Left cardiac atrium (tissue), 4 donors: Measurements from ENCODE around the gene KCNAB2. TPM values are rescaled to one million over a fixed set of nuclear protein-coding genes. Genes with fewer than 3 reads are reported as not detected.

Experiments
- ATAC-seq, 2 donors: fragments of 200-7000 bp; cut with Tn5 transposase; one replicate each; pipeline ENCODE4 v1.9.1; 2020; ENCODE audit warnings: mild to moderate bottlenecking in 2 of 2, moderate library complexity in 2 of 2
- DNase-seq: peaks from one replicate; pipeline ENCODE4 v3.0.0-alpha.2; 2020
- intact Hi-C, 2 donors: fragments of 100-400 bp; cut with DNase I; formaldehyde crosslinking; loops; one replicate each; pipeline versions ENCODE4 v1.14.1 to v1.15.1; 2022 to 2023
- total RNA-seq, 2 donors: library from RNA; stranded (reverse); fragmentation: NEBNext Ultra II Directional; extraction: Animal tissue kit (Norgen Biotek cat#: 25700); gene quantifications; one replicate each; pipeline ENCODE4 v1.2.1, GENCODE V29; 2021
- donor health status: DM: no; HTN: yes; CAD: no.
- donor health status: DM: no; HTN: yes; CAD: no; lungs with severe emphysema.
- donor health status: DM: yes; HTN: yes; CAD: no.
- donor health status: Dilated cardiomyopathy.

KCNAB2 gene
- total RNA-seq, 2 donors from 2014 or later, result 13.2 to 14.7 TPM

DNA sequence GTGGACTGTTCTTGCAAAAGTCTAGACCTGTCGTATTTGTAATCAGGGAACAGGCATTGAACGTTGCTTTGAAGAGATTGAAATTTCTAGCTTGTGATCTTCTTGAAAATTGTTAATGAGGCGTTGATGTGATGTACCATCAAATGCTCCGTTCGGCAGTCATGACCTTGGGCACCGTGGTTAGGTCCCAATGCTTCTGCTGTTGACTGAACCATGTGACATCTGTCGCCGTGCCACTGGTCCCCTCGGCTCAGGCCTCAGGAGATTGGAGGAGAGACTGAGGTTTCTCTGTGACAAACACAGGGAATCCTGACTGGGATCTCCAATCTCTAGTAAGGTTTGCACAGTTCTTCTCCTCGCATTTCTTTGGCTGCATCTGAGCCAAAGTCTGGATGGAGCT, 18.1 kb upstream of the KCNAB2 start:
- ATAC-seq, result no peak

DNA sequence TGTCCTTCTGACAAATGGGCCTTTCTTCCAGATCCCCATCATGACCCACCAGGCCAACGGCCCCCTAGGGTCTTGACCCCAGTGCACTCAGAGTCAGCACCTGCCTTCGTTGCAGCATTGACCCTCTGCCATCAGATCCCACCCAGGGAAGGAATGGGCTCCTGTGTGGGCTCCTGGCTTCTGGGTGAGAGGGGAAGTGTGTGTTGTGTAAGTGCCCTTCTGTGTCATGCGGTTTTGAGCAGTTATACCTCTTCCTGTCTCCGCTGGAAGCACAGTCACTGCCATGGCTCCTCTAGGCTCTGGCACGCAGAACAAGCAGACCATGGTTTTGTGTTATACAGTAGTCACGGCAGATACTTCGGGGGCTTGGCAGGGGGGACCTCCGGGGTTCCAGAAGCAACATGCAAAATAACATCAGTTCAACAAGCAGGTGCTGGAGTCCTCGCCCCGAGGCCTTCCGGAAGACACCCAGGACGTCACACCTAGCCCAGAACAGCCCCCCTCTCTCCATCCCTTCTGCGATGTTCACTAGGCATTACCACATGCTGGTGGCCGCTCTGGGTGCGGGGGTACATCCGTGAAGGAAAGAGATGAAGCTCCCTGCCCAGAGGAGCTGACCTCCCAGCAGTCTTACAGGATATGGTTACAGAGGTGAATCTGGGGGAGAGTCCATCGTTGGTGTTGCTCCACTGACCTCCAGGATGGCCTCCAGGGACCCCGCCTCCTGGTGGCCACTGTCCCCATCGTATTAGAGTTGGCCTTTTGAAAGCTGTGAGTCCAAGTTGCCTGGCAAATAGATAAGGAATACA, 17.4 kb upstream of the KCNAB2 start:
- ATAC-seq (peak; percentile 38 to 59), DNase-seq (no peak)
- intact Hi-C loops, result no loop called here

More for the DNA sequence above, 18.1 kb upstream of the KCNAB2 start:
- no peak for DNase-seq
- intact Hi-C loops, result no loop called here

- intact Hi-C loops, result no loop called here
- DNase-seq (no peak), ATAC-seq (no peak)
These were observed 16.3 kb upstream of the KCNAB2 start for GRCh38 chr1:6029351-6029750.

GRCh38 chr1:6030132-6030531, 15.6 kb upstream of the KCNAB2 start:
- DNase-seq, result no peak
- no peak for ATAC-seq
- intact Hi-C loops, result no loop called here

DNA sequence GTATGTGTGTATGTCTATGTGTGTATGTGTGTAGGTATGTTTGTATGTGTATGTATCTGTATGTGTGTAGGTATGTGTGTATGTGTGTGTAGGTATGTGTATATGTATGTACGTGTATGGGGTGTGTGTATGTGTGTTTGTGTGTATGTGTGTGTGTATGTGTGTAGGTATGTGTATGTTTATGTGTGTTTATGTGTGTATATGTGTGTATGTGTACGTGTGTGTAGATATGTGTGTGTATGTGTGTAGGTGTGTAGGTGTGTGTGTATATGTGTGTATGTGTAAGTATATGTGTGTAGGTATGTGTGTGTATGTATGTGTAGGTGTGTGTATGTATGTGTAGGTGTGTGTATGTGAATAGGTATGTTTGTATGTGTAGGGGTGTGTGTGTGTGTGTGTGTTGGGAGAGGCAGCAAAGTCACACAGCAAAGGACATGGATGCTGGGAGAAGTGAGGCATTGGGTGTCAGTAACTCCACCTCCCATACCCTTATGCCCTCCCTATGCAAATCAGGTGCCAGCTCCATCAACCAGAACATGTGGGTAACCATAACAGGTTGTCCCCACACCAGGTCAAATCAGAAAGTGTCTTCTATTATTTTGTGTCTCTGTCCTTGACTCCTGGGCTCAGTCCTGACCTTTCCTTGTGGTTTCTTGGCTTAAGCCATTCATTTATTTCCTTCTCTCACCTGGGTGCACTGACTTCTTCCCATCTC, 15.0 kb upstream of the KCNAB2 start:
- ATAC-seq, result no peak
- DNase-seq, result no peak
- intact Hi-C loops, result no loop called here

GRCh38 chr1:6033124-6033523, 12.6 kb upstream of the KCNAB2 start:
- ATAC-seq, result no peak
- DNase-seq, result no peak
- intact Hi-C loops, result no loop called here

DNA sequence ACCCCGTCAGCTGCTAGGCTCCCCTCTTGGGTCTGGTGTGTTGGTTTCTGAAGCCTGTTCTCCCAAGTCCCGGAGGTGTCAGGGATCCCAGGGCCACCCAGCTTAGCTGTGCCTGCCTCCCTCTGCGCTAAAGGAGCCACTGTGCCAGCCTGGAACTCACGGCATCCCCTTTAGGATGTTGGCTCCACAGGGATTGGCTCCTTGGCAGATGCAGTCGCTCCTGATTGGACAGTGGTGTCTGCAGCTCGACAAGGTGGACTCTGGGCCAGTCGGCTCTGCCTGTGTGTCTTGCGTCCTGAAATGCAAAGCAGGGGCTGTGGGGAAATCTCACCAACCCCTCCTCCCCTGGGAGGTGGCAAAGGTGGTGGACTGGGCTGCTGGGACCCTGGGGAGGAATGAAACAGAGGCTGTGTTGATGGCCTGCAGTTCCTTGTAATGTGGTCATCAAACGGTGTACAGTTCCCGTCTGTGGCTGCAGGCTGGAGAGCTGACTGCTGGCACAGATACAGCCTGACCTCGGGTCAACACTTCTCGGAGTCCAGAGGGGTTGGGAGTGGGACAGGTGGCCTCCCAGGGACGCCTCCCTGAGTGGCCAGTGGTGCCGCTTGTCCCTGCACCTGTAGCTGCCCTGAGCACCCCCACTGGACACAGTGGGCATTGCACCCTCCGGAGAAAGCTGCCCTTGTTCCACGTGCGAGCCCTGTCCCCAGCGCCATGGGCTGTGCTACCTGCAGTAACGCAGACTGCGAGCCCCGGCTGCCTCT, 11.5 kb upstream of the KCNAB2 start:
- intact Hi-C loops, result no loop called here
- DNase-seq (no peak), ATAC-seq (peak; percentile 79 to 81)

DNA sequence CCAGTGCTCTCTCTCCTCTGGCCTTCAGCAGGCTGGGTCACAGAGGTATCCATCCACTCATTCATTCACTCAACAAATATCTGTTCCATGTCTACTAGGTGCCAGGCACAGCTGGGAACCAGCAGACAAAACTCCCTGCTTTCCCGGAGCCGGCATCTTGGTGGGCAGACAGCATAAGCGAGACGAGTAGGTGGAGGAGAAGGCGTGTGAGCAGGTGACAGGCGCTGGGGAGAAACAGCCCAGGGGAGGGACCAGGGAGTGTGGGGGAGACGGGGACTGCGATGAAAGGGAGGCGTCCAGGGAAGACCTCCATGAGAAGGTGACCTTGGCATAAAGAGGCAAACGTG, 11.0 kb upstream of the KCNAB2 start:
- ATAC-seq, result no peak
- no peak for DNase-seq
- intact Hi-C loops, result no loop called here

GRCh38 chr1:6035303-6035702, 10.4 kb upstream of the KCNAB2 start:
- intact Hi-C loops, result no loop called here
- no peak for ATAC-seq
- DNase-seq, result no peak

GRCh38 chr1:6035719-6036118, 10.0 kb upstream of the KCNAB2 start:
- intact Hi-C loops, result no loop called here
- ATAC-seq (no peak), DNase-seq (no peak)

DNA sequence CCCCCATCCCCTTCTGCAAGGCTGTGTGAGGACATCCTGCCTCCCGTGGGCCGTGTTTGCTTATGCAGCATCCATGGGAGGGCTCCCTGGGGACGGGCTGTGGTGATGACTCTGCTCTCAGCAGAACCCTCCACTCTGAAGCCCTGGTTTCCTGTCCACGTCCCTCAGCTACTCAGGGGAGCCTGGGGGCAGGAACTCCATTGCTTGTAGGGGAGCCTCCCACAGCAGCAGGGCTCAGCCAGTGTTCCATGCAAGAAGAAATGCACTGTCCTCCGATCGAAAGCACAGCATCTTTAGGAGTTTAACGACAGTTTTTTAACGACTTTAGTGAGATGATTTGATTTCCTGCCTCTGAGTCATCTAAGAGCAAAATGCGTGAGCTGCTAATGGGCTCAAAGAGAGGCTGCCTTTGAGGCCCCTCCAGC, 8.3 kb upstream of the KCNAB2 start:
- intact Hi-C loops, result no loop called here
- no peak for DNase-seq
- ATAC-seq, result no peak

DNA sequence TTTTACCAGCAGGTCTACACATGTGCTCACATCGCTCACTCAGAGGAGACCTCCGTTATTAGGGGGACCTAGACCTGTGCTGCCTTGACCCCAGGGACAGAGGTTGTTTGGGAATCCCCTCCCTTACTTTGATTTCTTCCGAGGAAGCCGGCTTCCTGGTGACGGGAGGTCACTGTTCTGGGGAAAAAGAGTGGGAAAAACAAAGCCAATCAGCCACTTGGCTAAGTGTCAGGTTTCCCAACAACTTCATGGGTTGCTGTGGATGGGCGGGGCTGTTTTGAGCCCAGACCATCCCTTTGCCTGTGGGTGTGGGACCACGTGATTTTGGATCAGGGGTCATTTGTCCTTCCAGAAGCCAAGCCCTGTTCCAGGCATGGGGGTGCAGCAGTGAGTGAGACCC, 7.1 kb upstream of the KCNAB2 start:
- DNase-seq, result no peak
- intact Hi-C loops, result no loop called here
- ATAC-seq, result no peak

DNA sequence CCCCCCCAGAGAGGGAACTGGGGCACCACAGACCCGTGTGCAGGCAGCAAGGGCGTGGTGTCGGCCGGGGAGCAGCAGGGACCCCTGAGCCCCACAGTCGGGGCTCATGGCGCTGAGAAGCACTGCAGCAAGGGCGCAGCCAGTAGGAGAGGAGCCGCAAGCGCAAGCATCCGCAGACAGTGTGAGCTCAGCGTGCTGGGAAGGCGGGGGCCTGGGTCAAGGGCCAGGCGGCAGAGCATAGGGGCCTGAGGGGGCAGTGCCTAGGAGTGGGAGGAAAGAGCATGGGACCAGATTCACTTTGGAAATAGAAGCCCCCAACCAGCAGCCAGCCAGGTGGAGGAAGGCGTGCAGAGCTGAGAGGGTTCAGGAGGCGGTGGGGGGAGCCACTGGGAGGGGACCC, 6.7 kb upstream of the KCNAB2 start:
- intact Hi-C loops, result no loop called here
- ATAC-seq (no peak), DNase-seq (no peak)

- ATAC-seq, result no peak
- intact Hi-C loops, result loop anchor here in 1 of 2 donors (10.0 kb wide), 1 partner anchor 304 kb away; no protein-coding TSS in a partner anchor
- no peak for DNase-seq
These were observed 5.2 kb upstream of the KCNAB2 start for GRCh38 chr1:6040444-6040843.

DNA sequence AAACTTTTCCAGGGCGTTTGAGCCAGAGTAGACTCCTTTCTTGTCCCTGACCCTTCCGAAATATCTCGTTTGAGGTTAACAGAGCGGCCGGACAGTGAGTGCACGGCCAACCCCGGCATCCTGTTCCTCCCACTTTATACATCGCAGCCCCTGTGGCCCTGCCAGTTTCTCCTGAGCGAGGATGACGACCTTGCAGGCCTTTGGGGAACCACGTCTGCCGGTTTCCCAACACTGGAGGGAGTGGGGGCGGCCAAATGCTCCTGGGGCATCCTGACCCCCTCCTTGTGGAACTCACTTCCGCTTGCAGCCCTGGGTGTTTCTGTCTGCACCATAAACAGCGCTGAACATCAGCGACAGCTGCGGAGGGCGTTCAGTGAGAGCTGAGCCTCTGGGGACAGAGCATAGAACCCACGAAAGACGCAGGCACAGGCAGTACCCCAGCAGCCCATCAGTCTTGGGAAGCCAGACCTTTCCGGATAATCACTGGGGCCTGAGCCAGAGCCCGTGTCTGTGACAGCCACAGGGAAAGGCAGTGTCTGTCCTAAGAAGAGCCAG, 4.8 kb upstream of the KCNAB2 start:
- ATAC-seq (no peak), DNase-seq (no peak)
- intact Hi-C loops, result loop anchor here in 1 of 2 donors (10.0 kb wide), 1 partner anchor 304 kb away; no protein-coding TSS in a partner anchor

- ATAC-seq (peak; percentile 41 to 42), DNase-seq (no peak)
- intact Hi-C loops, result loop anchor here in 1 of 2 donors (10.0 kb wide), 1 partner anchor 303 kb away; no protein-coding TSS in a partner anchor
These were observed 4.1 kb upstream of the KCNAB2 start for GRCh38 chr1:6041432-6042062.

DNA sequence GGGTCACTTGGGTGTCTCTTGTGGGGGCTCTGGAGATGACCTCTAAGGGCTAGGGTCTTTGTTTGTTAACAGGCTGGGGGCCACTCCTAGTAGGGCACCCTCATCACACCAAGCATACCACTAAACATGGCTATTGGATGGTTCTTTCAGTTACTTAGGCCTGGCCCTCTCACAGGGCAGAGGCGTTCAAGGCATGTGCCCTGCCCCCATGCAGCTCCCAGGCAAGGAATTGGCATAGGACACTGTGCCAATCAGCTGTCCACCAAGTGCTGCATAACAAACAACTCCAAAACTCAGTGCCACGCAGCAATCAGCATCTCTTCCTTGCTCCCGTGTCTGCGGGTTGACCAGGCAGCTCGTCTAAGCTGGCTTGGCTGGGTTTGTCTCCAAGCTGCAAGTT, 2.1 kb upstream of the KCNAB2 start:
- no peak for ATAC-seq
- DNase-seq, result no peak
- intact Hi-C loops, result loop anchor here in 1 of 2 donors (10.0 kb wide), 1 partner anchor 301 kb away; no protein-coding TSS in a partner anchor

- no peak for DNase-seq
- intact Hi-C loops, result loop anchor here in 1 of 2 donors (10.0 kb wide), 1 partner anchor 300 kb away; no protein-coding TSS in a partner anchor
- ATAC-seq, result no peak
These were observed 1.1 kb upstream of the KCNAB2 start for GRCh38 chr1:6044481-6045109.
